Measurements from ENCODE around the gene LENG1.

LENG1 gene

GRCh38 chr19:54137699-54138488, 21.6 kb downstream of the LENG1 start, which contains the start of gene CNOT3:
CNOT3 (plus strand) TSS chr19:54137762; CDS start chr19:54142979, 5,217 bp downstream.
- no peak for DNase-seq

GRCh38 chr19:54136864-54137698, 22.4 kb downstream of the LENG1 start:
- peak; percentile 100 for DNase-seq

- DNase-seq, result no peak
Observed at GRCh38 chr19:54136086-54136863, 23.2 kb downstream of the LENG1 start.

GRCh38 chr19:54133957-54134590, 25.4 kb downstream of the LENG1 start:
- no peak for DNase-seq

- peak; percentile 71 for DNase-seq
Observed at GRCh38 chr19:54133312-54133956, 26.1 kb downstream of the LENG1 start.

- DNase-seq, result no peak
Observed at GRCh38 chr19:54129617-54129996, 29.9 kb downstream of the LENG1 start.

GRCh38 chr19:54128796-54129616, 30.5 kb downstream of the LENG1 start:
- DNase-seq, result no peak

GRCh38 chr19:54128441-54128725, 31.1 kb downstream of the LENG1 start:
- no peak for DNase-seq

GRCh38 chr19:54127688-54128440, 31.7 kb downstream of the LENG1 start:
- no peak for DNase-seq

- no peak for DNase-seq
Observed at GRCh38 chr19:54125713-54126112, 33.8 kb downstream of the LENG1 start.

GRCh38 chr19:54124393-54124792, 35.1 kb downstream of the LENG1 start:
- no peak for DNase-seq

GRCh38 chr19:54123682-54124081, 35.8 kb downstream of the LENG1 start:
- no peak for DNase-seq

GRCh38 chr19:54121259-54121658, 38.3 kb downstream of the LENG1 start:
- DNase-seq, result no peak

- DNase-seq, result peak; percentile 95
Observed at GRCh38 chr19:54115109-54116063, 44.1 kb downstream of the LENG1 start, which contains the start of the genes PRPF31 and TFPT. PRPF31 (plus strand) TSS chr19:54115754; CDS start chr19:54118279, 2,525 bp downstream. TFPT (minus strand) TSS chr19:54115657; CDS start chr19:54115269, 388 bp downstream.

- peak; percentile 2 for DNase-seq
Observed at GRCh38 chr19:54114340-54115108, 45.0 kb downstream of the LENG1 start.

GRCh38 chr19:54109651-54110050, 49.9 kb downstream of the LENG1 start:
- DNase-seq, result no peak

GRCh38 chr19:54108496-54108895, 51.0 kb downstream of the LENG1 start:
- no peak for DNase-seq

GRCh38 chr19:54107876-54108490, 51.5 kb downstream of the LENG1 start:
- no peak for DNase-seq

Measured in DMS153 (cell line).